ENCODE measurements around the gene CYP27B1.
"Not testable (repeated sequence)": the region's sequence is repeated elsewhere in the genome, so short reads cannot be mapped to it uniquely, and the experiment has no call there.

The CYP27B1 gene

DNA sequence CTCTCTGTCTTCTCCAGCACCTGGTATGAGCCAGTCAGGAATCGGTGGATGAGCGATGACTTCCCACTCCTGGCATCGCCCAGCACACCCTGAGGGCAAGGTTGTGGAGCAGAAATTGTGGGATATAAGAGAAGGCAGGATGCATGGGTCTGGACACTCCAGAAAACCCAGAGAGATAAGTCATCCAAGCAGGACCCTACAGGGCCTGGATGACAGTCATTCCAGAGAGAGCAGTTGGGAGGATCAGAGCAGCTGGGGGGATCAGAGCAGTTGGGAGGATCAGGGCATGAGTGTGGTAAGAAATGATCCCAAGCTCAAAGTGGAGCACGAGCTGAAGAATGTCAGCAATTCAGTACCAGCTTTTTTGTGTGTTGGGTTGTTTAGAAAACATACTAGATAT lies 32.3 kb downstream of the CYP27B1 start:
- FAIRE-seq, result no peak

DNA sequence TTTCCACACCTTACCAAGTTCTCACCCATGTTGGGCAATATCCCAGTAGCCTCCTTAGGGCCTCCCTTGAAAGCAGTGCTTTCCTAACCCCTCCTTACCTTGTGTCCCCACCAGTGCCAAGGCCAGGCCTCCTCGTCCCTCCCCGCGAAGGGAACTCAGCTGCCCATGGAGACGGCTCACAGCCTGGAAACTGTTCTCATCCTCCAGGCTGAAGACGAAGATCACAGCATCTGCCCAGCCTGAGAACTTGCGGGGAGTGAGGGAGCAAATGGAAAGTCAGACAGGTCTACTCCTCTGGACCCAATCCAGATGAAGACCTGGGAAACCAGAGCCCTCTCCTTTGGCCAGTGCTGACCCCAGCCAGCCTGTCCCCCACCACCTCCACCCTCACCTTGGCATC lies 33.0 kb downstream of the CYP27B1 start:
- FAIRE-seq, result no peak

DNA sequence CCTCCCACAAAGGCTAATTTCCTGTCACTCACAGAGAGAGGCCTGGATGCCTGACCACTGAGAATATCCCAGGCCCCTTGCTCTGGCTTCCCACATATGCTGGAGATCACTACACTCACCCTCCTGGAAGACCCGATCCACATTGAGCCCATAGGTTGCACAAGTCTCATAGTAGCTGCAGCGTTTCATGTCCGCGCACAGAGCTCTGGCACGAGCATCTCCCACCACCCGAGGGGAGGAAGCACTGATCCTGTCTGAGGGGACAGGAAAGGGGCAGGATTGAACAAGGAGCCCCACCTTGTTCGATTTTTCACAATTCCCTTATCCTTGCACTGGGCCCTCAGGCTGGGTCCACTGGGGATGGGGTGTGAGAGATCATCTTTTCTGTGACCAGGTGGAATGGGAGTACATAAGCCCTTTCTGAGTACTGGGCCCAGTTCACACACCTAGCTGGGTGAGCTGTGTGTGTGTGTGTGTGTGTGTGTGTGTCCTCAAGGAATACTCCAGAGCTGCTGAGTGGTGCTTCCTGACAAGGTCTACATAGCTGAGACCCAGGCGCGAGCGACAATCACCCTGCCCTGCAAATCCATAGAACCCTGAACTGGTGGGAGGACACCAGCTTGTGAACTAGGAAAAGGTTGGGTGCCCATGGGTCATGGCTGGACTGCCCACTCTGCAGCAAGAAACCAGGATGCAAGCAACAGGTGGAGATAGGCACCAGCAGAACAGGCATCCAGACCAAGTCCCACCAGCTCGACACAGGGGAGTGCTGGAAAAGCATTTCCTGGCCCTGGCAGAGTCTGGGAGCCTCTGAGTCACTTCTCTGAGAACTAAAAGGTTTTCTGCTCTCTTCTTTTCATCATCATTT lies 33.9 kb downstream of the CYP27B1 start:
- FAIRE-seq, result no peak

DNA sequence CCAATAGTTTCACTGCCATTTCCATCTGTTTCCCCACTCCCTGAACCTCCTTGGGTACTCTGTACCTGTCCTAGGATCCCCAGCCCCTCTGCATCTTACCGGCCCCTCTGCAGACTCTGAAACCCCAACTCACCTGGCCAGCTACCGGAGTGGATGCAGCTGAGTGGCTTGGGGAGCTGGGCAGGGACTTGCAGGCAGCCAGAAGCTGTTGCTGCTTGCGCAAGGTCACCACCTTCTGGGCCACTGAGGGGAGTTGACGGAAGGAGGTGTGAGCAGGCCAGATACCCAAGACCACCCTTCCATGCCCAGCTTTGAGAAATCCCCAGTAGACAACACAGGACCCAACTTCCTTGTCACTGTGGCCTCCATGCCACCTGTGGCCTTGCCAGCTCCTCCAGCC lies 34.6 kb downstream of the CYP27B1 start:
- no peak for FAIRE-seq

DNA sequence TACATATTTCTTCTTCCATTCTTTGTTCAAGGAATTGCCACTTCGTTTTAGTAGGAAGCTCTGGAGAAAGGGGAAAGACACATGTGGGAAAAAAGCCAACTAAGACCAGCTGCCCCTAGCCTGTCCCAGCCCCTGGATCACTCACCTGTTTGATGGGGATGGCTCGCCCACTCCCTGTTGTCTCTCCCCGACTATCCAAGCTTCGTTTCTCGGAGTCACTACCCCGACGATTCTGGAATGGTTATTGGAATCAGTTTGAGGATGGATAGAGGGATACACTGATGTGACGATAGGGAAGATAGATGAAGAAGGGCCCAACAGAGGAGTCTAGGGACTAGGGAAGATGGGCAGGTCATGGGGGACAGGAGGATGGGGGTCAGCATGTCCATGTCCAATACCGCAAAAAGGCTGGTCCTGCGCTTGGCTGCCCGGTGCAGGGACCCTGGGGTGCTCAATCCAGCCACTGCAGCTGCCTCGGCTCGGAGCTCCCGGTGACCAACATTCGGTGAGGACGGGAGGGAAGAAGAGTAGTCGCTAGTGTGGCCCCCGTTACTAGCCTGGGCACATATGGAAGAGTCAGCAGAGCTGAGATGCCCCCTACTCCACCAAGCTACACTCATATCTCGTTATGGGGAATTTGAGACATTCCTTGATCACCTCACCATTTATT lies 35.3 kb downstream of the CYP27B1 start:
- no peak for FAIRE-seq

DNA sequence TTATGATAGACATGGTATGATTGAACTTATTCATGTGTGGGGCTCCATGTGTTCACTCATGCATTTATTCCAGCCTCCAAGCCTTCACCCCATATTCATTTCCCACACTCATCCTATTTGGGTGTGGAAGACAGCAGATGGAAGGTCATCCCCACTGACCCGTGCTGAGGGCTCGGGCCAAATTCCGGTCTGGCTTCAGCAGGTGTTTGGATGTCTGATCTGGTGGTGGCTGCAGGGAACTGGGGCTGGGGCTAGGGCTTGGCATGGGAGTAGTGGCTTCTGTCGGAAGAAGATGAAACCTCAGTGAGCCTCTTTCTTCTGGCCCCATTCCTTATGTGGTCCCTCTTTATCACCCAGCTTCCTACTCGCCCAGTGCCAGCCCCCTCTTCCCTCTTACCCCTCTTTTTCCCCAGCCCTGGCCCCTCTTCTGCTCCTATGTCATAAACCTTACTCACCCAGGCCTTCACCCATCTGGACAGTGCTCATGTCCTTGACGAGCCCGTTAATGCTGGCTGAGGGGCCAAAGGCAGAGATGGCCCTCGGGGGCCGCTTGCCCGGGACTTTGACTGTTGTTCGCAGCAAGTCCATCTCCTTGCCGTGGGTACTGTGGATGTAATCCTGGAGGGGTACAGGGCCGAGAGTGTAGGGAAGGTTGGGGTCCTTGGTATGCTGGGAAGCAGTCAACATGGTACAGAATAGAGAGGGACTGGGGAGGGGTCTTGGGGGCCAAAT lies 36.4 kb downstream of the CYP27B1 start:
- no peak for FAIRE-seq

DNA sequence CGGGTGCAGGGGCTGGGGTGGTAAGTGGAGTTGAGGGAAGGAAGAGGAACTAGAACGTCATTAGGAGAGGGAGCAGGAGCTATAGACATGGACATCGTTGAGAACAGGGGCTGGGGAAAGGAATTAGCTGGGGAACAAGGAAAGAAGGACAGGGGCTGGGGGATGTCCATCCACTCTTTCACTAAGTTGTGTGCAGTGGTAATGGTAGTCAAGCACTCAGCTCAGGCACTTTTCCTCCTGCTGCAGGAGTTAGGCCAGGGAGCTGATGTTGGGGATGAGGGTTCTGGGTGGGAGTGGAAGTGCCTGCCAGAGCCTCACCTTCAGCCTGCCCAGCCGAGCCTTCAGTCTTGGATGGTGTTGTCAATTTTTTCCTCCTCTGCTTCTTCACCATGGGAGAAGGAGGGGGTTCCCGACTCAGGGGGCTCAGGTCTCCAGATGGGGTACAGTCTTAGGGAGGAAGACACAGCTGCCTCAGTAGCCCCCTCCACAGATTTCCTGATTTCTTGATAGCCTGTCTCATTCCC lies 37.5 kb downstream of the CYP27B1 start:
- no peak for FAIRE-seq

DNA sequence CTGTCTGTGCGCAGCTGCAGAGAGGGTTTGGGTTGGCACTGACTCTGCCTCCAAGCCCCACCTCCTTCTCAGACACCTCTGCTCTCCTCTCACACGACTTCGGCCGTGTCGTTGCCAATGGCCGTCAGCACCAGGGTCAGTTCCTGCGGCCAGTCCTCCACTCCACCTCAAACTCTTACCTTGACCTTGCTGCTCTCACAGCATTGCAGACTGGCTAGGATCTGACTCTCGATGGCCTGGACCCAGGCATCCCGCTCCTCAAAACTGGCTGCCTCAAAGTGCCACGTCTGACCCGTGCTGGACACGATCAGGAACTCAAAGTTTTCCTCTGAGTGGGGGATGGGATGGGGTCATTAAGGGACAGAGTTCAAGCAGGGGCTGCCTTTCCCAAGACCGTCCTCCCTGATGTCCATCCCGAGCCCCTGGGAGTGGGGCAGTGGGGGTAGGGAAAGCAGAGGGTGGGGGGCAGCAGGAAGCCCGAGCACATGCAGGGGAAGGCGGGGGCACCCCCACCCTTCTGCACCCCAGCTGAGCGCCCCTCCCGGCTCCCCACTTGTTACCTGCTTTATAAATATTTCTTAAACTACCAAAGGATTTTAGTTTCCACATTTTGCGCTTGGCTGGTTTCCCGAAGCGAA lies 39.0 kb downstream of the CYP27B1 start:
- no peak for FAIRE-seq

DNA sequence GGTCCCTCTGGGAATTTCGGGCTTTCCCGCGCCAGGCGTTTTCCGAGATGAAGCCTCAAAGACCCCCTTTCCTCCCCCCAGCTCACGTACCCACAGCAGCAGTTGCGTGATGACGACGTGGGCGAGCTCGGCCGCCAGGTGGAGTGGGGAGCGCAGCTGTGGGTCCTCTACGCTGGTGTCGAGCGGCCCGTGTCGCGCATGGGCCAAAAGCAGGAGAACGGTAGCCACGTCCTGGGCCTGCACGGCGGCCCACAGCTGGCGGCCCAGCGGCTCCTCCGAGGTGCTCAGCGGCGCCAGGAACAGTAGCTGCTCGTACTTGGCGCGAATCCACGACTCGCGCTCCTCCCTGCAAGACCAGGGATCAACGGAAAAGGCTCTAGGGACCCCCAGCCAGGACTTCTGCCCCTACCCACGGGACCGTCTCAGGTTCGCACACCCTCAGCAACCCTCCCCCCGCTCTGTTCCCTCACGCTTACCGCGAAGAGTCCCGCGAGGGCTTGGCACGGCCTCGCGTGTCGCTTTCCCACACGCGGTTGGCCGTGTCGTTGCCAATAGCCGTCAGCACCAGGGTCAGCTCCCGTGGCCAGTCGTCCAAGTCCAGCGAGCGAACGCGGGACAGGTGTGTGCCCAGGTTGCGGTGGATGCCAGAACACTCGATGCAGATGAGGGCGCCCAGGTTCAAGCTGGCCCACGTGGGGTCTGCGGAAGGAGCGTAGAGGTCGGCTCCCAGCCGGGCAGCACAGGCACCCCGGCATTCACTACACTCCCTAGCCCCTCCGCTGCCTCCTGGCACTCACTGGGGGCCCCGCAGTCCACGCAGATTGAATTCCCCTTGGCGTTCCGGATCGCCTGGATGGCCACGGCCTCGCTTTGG lies 39.8 kb downstream of the CYP27B1 start:
- FAIRE-seq, result no peak

DNA sequence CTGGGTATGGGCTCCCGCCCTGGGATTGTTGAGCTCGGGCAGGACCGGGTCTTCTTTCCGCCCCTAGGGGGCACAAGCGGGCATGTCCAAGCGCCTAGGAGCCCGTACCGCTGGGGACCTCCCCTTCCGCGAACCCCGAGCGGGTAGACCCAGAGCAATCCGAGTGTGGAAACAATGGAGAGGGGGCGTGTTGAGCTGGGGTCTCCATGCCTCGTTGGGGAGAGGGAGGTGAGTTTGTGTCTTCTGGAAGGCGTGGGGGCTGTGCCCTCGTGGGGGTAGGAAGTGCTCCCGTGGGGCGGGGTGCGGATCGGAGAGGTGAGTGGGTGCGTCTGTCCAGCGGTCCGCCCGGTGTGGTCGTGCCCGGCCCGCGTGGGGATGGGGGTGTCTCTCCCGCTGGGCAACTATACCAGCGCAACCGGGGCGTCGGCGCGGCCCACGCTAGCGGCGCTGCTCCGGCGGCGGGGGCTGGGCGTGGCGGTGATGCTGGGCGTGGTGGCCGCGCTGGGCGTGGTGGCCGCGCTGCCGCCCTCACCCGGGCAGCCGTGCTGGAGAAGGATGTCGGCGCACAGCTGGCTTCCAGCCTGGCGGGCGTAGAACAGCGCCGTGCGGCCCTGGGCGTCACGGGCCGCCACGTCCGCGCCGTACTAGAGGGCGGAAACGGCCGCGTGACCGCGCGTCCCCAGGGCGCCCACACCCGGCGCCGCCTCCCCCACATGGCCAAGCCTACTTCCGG lies 40.6 kb downstream of the CYP27B1 start:
- FAIRE-seq, result no peak

DNA sequence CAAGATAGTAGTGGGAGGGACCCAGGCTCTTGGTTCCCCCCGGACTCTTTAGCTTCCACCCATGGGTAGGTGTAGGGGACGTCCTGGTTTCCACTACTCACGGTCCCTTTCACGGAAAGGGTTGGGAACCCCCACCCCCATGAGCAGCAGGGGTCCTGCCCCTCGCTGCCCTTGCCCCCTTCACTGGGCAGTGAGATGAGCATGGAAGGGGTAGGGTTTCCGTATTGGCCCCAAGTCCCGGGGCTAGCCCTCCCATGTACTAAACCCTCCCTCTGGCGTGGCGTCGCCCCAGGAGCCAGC lies 41.1 kb downstream of the CYP27B1 start:
- no peak for FAIRE-seq

DNA sequence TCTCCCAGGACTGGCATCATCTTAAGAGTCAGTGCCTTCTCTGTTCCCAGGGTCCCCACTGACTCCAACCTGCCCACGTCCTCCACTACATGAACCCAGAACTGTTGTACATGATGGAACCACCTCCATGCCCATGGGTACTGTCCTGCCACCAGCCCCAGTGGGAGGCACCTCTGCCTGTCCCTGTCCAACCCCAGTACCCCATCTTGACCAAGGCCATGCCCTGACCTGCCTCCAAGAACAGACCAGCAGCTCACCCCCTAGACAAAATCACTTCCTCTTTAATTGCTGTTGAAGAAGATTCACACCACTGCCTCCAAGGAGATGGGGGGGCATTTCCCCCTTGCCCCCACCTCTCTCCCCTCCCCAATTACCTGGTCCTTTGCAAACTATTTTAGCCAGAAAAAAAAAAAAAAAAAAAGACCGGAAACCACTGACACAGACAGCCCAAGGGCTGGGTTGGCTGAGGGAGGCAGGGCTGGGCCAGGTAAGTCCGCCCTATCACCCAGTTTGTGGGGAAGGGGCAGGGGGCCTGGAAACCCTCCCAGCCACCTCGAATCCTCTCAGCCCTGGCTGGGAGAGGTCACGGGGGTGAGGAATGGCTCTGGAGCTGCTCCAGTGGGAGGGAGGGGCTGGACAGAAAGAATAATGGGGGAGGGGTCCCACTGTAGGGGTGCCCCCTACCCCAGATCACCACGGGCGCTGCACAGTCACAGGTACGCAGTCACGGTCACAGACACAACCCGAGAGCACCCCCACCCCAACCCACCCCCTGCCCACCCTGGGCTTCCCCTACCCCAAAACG lies 41.7 kb downstream of the CYP27B1 start:
- FAIRE-seq, result no peak

DNA sequence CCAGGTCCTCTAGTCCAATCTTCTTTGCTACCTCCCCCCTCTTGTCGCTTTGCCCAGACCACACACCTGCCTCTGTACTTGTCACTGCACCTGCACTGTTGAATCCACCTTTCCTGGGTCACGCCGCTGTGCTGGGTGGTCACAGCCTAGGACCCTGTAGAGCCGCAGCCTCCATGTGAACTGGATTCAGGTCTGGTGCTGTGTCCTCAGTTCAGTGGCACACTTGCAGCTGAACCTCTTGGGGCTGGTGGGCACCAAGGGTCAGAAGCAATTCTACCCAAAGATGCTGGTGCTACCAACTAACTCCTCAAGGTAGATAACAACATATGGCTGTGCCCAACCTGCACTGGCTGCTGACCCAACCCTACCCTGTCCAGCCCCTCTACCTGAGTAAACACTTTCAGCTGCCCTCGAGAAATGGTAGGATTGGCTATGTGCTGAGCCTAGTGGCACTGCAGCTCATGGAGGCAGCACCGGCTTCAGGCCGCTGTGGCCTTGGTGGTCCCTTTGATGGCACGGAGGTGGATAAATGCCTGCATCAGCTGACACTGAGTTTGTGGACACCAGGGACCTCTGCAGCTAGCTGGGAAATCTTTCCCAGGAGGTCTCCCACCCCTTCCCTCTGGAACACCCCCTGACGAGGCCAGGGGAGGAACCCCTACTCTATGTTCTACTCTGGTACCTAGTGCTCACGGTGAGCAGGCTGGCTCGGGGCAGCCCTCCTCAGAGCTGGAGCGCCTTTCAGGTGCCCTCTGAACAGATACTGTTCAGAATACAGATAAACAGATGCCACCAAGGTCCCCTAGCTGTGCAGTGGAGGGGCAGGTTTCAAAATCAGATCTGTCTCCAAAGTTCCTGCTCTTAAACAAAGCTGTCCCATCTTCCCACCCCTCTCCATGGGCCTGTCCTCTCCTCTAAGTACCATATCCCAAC lies 42.6 kb downstream of the CYP27B1 start:
- FAIRE-seq, result no peak

DNA sequence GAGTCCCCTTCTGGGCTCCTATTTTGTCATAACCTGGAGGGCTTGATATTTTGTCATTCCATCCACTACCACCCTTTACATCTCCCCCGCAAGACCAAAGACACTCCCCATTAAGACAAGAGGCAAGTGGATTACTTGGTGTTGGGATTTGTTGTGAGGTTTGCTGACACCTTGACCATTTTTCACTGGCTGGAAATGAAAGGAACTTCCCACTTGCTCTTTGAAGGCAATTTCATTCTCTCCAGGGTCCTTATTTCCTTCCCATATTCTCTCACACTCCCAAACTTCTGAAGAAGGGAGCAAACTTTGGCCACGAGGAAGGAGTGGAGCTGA lies 43.3 kb downstream of the CYP27B1 start:
- FAIRE-seq, result no peak

DNA sequence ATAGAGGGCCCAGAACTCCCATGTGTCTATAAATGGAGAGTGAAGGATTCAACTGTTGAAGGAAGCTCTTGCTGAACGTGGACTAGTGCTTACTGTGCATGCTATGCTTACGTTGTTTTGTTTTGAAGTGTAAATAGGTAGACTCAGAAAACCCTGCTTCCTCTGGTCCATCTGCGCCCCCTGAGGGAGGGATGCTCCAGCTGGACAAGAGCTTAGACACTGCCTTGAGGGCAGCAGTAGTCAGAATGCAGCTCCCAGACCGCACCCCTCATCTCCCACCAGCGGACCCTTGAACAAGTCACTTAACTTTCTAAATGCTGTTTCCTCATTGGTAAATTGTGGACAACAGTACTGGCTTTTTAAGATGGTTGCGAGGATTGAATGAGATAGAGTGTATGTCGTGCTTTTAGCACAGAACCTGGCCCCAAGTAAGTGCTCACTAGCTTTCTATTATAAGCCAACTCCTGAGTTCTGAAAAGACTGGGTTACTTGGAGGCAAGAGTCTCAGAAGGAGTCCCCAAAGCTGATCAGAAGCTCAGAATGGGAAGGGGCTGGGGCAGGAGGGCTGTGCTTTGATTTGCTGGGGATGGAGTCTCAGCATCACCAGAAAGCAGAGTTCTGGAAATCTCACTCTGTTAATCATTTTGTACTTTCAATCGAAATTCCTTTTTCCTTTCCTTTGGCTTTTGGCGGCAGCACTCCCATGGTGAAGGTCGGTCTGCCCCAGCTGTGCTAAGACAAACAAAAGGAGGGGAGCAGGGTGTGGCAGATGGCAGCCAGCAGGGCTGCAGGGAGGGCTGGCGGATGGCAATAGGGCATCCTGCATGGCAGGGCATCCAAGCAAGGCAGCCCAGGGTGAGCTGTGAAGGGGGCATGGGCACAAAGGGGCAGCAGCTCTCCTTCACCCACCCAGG lies 43.9 kb downstream of the CYP27B1 start:
- no peak for FAIRE-seq

DNA sequence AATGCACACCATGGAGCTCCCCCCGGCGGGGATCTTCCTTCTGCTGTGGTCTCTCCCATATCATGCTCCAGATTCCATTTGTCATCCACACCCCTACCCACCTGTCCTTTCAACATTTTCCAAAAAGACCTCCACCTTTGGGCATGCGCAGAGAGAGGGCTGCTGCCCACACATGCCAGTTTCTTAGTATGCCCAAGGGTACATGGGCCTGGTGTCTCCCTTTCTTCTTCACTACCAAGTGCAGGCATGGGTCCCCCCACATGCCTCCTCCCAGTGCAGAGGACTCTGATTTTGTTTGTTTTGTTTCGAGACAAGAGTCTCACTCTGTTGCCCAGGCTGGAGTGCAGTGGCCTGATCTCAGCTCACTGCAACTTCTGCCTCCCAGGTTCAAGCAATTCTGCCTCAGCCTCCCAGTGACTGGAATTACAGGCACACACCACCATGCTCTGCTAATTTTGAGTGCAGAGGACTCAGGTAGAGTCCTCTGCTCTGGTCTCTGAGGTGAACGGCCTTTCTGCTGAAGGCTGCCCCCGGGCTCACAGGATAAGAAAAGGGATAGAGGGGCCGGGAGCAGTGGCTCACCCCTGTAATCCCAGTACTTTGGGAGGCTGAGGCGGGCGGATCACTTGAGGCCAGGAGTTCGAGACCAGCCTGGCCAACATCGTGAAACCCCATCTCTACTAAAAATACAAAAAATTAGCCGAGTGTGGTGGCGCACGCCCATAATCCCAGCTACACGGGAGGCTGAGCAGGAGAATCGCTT lies 44.9 kb downstream of the CYP27B1 start:
- not testable (repeated sequence) for FAIRE-seq
